ENCODE data around the gene NCOA3. TPM values are rescaled to one million over a fixed set of nuclear protein-coding genes. Genes with fewer than 3 reads are reported as not detected.

NCOA3 gene
- total and polyA plus RNA-seq, 2 donors (not counting 1 experiment from before 2014, with no cell fraction given): 22.3 to 23.1 TPM

GRCh38 chr20:47573559-47573958 is 71.9 kb downstream of the NCOA3 start:
- Histone ChIP-seq H3K4me1 (ENCODE audit: control insufficient read depth, extremely low read depth, insufficient read depth, low read length) (peaks cover 14% of the 10 kb centered on the region), H3K4me2 (ENCODE audit: extremely low read depth, insufficient read depth, low read length) (no peak overlapping the region), H3K27me3 (ENCODE audit: control insufficient read depth, insufficient read depth, low read length) (no peaks in the 10 kb centered on the region), H3K36me3 (ENCODE audit: control insufficient read depth, insufficient read depth, low read length) (no peaks in the 10 kb centered on the region), H3K79me2 (ENCODE audit: control insufficient read depth, insufficient read depth, low read length) (no peaks in the 10 kb centered on the region), H3K9ac (ENCODE audit: insufficient read depth, low read length) (no peak overlapping the region), H3K9me3 (ENCODE audit: control insufficient read depth, insufficient read depth, low read depth, low read length) (no peaks in the 10 kb centered on the region), H3K27ac (ENCODE audit: insufficient read depth, low read length) (no peak overlapping the region), H3K4me3 (replicated peaks in 1 of 4; ENCODE audit: control extremely low read depth in 1 of 4, insufficient read depth in 1 of 4, low read depth in 3 of 4, low read length in 4 of 4) (no peak overlapping the region), H4K20me1 (ENCODE audit: control insufficient read depth, extremely low read depth, insufficient read depth, low read length) (no peaks in the 10 kb centered on the region), H2AFZ (ENCODE audit: low read length) (no peak overlapping the region)
- TF ChIP-seq EZH2 (IDR thresholded peaks at IDR 0.05; ENCODE audit: low read length, missing control alignments) (no peak), CTCF (conservative IDR thresholded peaks at IDR 0.05 in 1 of 2, IDR thresholded peaks at IDR 0.05 in 1 of 2; ENCODE audit: low read depth in 1 of 2, low read length in 2 of 2) (no peak)
- no peak for DNase-seq (ENCODE audit: low read depth in 2 of 2)

- DNase-seq (ENCODE audit: low read depth in 2 of 2): peak; percentile 34 to 50
- Histone ChIP-seq H4K20me1 (ENCODE audit: control insufficient read depth, extremely low read depth, insufficient read depth, low read length) (no peaks in the 10 kb centered on the region), H3K79me2 (ENCODE audit: control insufficient read depth, insufficient read depth, low read length) (peaks cover 2% of the 10 kb centered on the region)
Observed at GRCh38 chr20:47574616-47575364, 73.1 kb downstream of the NCOA3 start.

More at GRCh38 chr20:47574616-47575364, 73.1 kb downstream of the NCOA3 start:
- Histone ChIP-seq H3K27me3 (ENCODE audit: control insufficient read depth, insufficient read depth, low read length) (no peaks in the 10 kb centered on the region), H3K36me3 (ENCODE audit: control insufficient read depth, insufficient read depth, low read length) (no peaks in the 10 kb centered on the region), H3K4me3 (replicated peaks in 1 of 4; ENCODE audit: control extremely low read depth in 1 of 4, insufficient read depth in 1 of 4, low read depth in 3 of 4, low read length in 4 of 4) (no peak overlapping the region), H3K4me2 (ENCODE audit: extremely low read depth, insufficient read depth, low read length) (peak overlapping the region; percentile 44), H3K9me3 (ENCODE audit: control insufficient read depth, insufficient read depth, low read depth, low read length) (no peaks in the 10 kb centered on the region), H3K4me1 (ENCODE audit: control insufficient read depth, extremely low read depth, insufficient read depth, low read length) (peaks cover 14% of the 10 kb centered on the region), H3K27ac (ENCODE audit: insufficient read depth, low read length) (no peak overlapping the region), H2AFZ (ENCODE audit: low read length) (no peak overlapping the region), H3K9ac (ENCODE audit: insufficient read depth, low read length) (no peak overlapping the region)
- TF ChIP-seq EZH2 (IDR thresholded peaks at IDR 0.05; ENCODE audit: low read length, missing control alignments) (no peak), CTCF (conservative IDR thresholded peaks at IDR 0.05 in 1 of 2, IDR thresholded peaks at IDR 0.05 in 1 of 2; ENCODE audit: low read depth in 1 of 2, low read length in 2 of 2) (no peak)
